H1 (cell line): ENCODE data around the gene KLB.

ENCODE experiments used
- CBX8 ChIP-seq: fragments of 300-800, 300-1000 bp; sonication (generic); IDR thresholded peaks from 2 replicates; pipeline ENCODE4 v1.7.1; 2016; ENCODE audit warnings: low read depth, low read length, borderline replicate concordance
- CTCF ChIP-seq, 3 experiments: IDR thresholded peaks; 1 replicate in 2 of 3; 2 replicates in 1 of 3; pipeline versions ENCODE4 v1.5.1 to v1.6.1; 2011; ENCODE audit warnings: low read length in 3 of 3, mild to moderate bottlenecking in 3 of 3, inconsistent platforms in 2 of 3, low read depth in 1 of 3, moderate library complexity in 1 of 3; ENCODE audit not compliant: insufficient read depth in 1 of 3; ENCODE audit errors: control extremely low read depth in 1 of 3
- E2F6 ChIP-seq: IDR thresholded peaks from 2 replicates; pipeline ENCODE4 v1.6.1; 2012; ENCODE audit warnings: inconsistent platforms
- EGR1 ChIP-seq: IDR thresholded peaks from 2 replicates; pipeline ENCODE4 v1.6.1; 2011; ENCODE audit warnings: low read depth, low read length, borderline replicate concordance
- EZH2 ChIP-seq: fragments of 200-600 bp; sonication (generic); IDR thresholded peaks from 2 replicates; pipeline ENCODE4 v1.7.1; 2012; ENCODE audit warnings: low read depth, mild to moderate bottlenecking, moderate library complexity, low read length, inconsistent platforms; ENCODE audit not compliant: severe bottlenecking
- KDM5A ChIP-seq: fragments of 200-600 bp; IDR thresholded peaks from 2 replicates; pipeline ENCODE4 v1.7.1; 2012; ENCODE audit warnings: mild to moderate bottlenecking, low read length, inconsistent platforms, mixed read lengths
- PHF8 ChIP-seq: fragments of 200-600 bp; sonication (generic); conservative IDR thresholded peaks from 2 replicates; pipeline ENCODE4 v1.7.1; 2012; ENCODE audit warnings: low read depth, mild to moderate bottlenecking, inconsistent platforms, low read length, moderate library complexity
- POLR2A ChIP-seq, 2 experiments: IDR thresholded peaks; 1 replicate in 1 of 2; 2 replicates in 1 of 2; pipeline ENCODE4 v1.6.1; 2011; ENCODE audit warnings: low read depth in 2 of 2, low read length in 2 of 2, mild to moderate bottlenecking in 2 of 2; ENCODE audit errors: control extremely low read depth in 1 of 2
- RAD21 ChIP-seq, 2 experiments: IDR thresholded peaks in 1 of 2; conservative IDR thresholded peaks in 1 of 2; 2 replicates each; pipeline ENCODE4 v1.6.1; 2011; ENCODE audit warnings: low read depth in 2 of 2, low read length in 2 of 2, improper control_type of control experiment in 1 of 2, inconsistent platforms in 1 of 2, mild to moderate bottlenecking in 1 of 2, moderate library complexity in 1 of 2
- RNF2 ChIP-seq: fragments of 200-900, 300-1000 bp; sonication (generic); IDR thresholded peaks from 2 replicates; pipeline ENCODE4 v1.7.1; 2016; ENCODE audit warnings: borderline replicate concordance, low read depth, mild to moderate bottlenecking, antibody characterized with exemption, low read length; ENCODE audit not compliant: poor library complexity, severe bottlenecking; ENCODE audit errors: missing control alignments
- SRF ChIP-seq: IDR thresholded peaks from 2 replicates; pipeline ENCODE4 v1.6.1; 2011; ENCODE audit warnings: mild to moderate bottlenecking, low read depth, low read length, moderate library complexity
- USF2 ChIP-seq: IDR thresholded peaks from 2 replicates; pipeline ENCODE4 v1.6.1; 2011; ENCODE audit warnings: low read length, improper control_type of control experiment
- ZNF274 ChIP-seq: IDR thresholded peaks from 2 replicates; pipeline ENCODE4 v1.7.0; 2012; ENCODE audit warnings: low read length, borderline replicate concordance; ENCODE audit errors: extremely low read depth

- TF ChIP-seq CTCF (IDR thresholded peaks at IDR 0.05; ENCODE audit: control extremely low read depth in 1 of 3, insufficient read depth in 1 of 3, low read depth in 1 of 3, low read length in 3 of 3) (no peak), EZH2 (no peak), RNF2 (no peak), KDM5A (no peak), E2F6 (no peak), ZNF274 (no peak), RAD21 (IDR thresholded peaks at IDR 0.05 in 1 of 2, conservative IDR thresholded peaks at IDR 0.05 in 1 of 2; ENCODE audit: low read depth in 2 of 2, low read length in 2 of 2) (no peak), USF2 (no peak), POLR2A (IDR thresholded peaks at IDR 0.05; ENCODE audit: control extremely low read depth in 1 of 2, low read depth in 2 of 2, low read length in 2 of 2) (no peak), CBX8 (no peak), EGR1 (no peak), SRF (no peak), PHF8 (no peak)
Observed at GRCh38 chr4:39375478-39375877, 31.3 kb upstream of the KLB start.
